Measurements from ENCODE around the gene SPATA6L.

SPATA6L gene

GRCh38 chr9:4581861-4582565 lies 84.3 kb downstream of the SPATA6L start:
- DNase-seq: no peak

GRCh38 chr9:4581035-4581760 lies 85.1 kb downstream of the SPATA6L start:
- DNase-seq: no peak

GRCh38 chr9:4579001-4579400 lies 87.3 kb downstream of the SPATA6L start:
- no peak for DNase-seq

- no peak for DNase-seq
These were observed 89.8 kb downstream of the SPATA6L start for GRCh38 chr9:4576448-4576847.

GRCh38 chr9:4575997-4576396 lies 90.3 kb downstream of the SPATA6L start:
- no peak for DNase-seq

GRCh38 chr9:4574657-4575243 lies 91.5 kb downstream of the SPATA6L start:
- DNase-seq: no peak

GRCh38 chr9:4573634-4574389 lies 92.5 kb downstream of the SPATA6L start:
- no peak for DNase-seq

- no peak for DNase-seq
These were observed 93.1 kb downstream of the SPATA6L start for GRCh38 chr9:4573176-4573575.

- no peak for DNase-seq
These were observed 94.0 kb downstream of the SPATA6L start for GRCh38 chr9:4572184-4572826.

- DNase-seq: no peak
These were observed 97.2 kb downstream of the SPATA6L start for GRCh38 chr9:4569101-4569500.

GRCh38 chr9:4567601-4568000 lies 98.7 kb downstream of the SPATA6L start:
- no peak for DNase-seq

- no peak for DNase-seq
These were observed 99.5 kb downstream of the SPATA6L start for GRCh38 chr9:4566806-4567205.

- no peak for DNase-seq
These were observed 103.2 kb downstream of the SPATA6L start for GRCh38 chr9:4563105-4563504.

GRCh38 chr9:4559261-4560182 lies 106.8 kb downstream of the SPATA6L start:
- no peak for DNase-seq

- no peak for DNase-seq
These were observed 107.8 kb downstream of the SPATA6L start for GRCh38 chr9:4558371-4558998.

- DNase-seq: no peak
These were observed 111.0 kb downstream of the SPATA6L start for GRCh38 chr9:4555236-4555635.

GRCh38 chr9:4553951-4554381 lies 112.3 kb downstream of the SPATA6L start:
- DNase-seq: no peak

- DNase-seq: no peak
These were observed 115.3 kb downstream of the SPATA6L start for GRCh38 chr9:4550777-4551484.

GRCh38 chr9:4549751-4550295 lies 116.5 kb downstream of the SPATA6L start:
- DNase-seq: no peak

All from NCI-H774 (cell line).